ENCODE results near the gene PCBP3. TPM values are rescaled to one million over a fixed set of nuclear protein-coding genes. Genes with fewer than 3 reads are reported as not detected.

PCBP3 gene
- total RNA-seq, 1 donor from 2014 or later = not detected

DNA sequence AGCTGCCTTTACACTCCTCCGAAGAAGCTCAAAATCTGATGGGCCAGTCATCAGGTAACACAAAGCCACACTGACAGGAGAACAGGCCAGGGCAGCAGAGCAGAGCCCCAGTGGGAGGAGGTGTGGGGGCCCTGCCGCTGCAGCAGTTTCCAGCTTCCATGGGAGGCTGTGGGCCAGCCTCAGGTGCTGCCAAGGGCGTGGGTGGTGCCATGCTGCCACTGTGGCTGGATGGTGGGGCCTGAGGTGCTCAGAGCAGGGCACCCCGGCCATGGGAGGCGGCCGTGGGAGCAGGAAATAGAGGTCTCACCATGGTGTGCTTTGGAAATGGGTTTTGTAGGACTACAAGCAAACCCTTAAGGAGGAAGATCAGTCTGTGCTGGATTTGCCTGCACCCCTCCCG, 287.3 kb downstream of the PCBP3 start:
- no peak for DNase-seq (ENCODE audit: low read depth)

DNA sequence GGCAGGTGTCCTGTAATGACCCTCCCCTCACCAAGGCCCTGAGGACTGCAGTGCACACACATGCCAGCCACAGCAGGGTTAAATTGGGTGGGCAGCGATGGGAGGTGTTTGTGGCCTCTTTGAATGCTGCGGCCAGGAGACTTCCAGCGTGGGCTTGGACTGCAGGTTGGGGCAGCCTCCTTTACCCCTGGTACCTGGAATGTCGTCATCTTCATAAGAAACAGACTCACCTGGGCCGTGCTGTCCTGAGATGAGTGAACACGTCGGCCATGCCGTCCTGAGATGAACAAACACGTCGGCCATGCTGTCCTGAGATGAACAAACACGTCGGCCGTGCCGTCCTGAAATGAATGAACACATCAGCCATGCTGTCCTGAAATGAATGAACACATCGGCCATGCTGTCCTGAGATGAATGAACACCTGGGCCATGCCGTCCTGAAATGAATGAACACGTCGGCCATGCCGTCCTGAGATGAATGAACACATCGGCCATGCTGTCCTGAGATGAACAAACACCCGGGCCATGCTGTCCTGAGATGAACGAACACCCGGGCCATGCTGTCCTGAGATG, 288.0 kb downstream of the PCBP3 start:
- no peak overlapping the region for H3K4me3 ChIP-seq (ENCODE audit: low read depth, low read length)
- no peak for DNase-seq (ENCODE audit: low read depth)
- TF ChIP-seq, protein P1, sequence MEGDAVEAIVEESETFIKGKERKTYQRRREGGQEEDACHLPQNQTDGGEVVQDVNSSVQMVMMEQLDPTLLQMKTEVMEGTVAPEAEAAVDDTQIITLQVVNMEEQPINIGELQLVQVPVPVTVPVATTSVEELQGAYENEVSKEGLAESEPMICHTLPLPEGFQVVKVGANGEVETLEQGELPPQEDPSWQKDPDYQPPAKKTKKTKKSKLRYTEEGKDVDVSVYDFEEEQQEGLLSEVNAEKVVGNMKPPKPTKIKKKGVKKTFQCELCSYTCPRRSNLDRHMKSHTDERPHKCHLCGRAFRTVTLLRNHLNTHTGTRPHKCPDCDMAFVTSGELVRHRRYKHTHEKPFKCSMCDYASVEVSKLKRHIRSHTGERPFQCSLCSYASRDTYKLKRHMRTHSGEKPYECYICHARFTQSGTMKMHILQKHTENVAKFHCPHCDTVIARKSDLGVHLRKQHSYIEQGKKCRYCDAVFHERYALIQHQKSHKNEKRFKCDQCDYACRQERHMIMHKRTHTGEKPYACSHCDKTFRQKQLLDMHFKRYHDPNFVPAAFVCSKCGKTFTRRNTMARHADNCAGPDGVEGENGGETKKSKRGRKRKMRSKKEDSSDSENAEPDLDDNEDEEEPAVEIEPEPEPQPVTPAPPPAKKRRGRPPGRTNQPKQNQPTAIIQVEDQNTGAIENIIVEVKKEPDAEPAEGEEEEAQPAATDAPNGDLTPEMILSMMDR (conservative IDR thresholded peaks at IDR 0.05; ENCODE audit: low read depth, low read length) = no peak

More for the DNA sequence above, 287.3 kb downstream of the PCBP3 start:
- H3K4me3 ChIP-seq (ENCODE audit: low read depth, low read length) = no peak overlapping the region
- TF ChIP-seq, protein P1 (conservative IDR thresholded peaks at IDR 0.05; ENCODE audit: low read depth, low read length) = no peak

DNA sequence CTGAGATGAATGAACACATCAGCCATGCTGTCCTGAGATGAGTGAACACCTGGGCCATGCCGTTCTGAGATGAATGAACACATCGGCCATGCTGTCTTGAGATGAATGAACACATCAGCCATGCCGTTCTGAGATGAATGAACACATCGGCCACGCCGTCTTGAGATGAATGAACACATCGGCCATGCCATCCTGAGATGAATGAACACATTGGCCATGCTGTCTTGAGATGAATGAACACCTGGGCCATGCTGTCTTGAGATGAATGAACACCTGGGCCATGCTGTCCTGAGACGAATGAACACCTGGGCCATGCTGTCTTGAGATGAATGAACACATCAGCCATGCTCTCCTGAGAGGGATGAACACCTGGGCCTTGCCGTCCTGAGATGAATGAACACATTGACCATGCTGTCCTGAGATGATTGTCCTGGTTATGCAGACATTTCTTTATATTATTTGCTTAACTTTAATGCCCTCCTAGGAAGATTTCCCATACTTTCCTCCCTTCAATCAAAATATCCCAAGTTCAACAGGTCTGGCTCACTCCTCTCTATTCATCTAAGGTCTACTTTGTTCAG, 289.5 kb downstream of the PCBP3 start:
- no peak for DNase-seq (ENCODE audit: low read depth)
- TF ChIP-seq, protein P1 (conservative IDR thresholded peaks at IDR 0.05; ENCODE audit: low read depth, low read length) = no peak
- no peak overlapping the region for H3K4me3 ChIP-seq (ENCODE audit: low read depth, low read length)

- TF ChIP-seq, protein P1 (conservative IDR thresholded peaks at IDR 0.05; ENCODE audit: low read depth, low read length) = no peak
- H3K4me3 ChIP-seq (ENCODE audit: low read depth, low read length) = no peak overlapping the region
- no peak for DNase-seq (ENCODE audit: low read depth)
Measured at GRCh38 chr21:45934085-45934484, 290.6 kb downstream of the PCBP3 start.

- DNase-seq (ENCODE audit: low read depth) = no peak
- H3K4me3 ChIP-seq (ENCODE audit: low read depth, low read length) = no peak overlapping the region
- TF ChIP-seq, protein P1 (conservative IDR thresholded peaks at IDR 0.05; ENCODE audit: low read depth, low read length) = no peak
Measured at GRCh38 chr21:45934554-45934953, 291.0 kb downstream of the PCBP3 start.

GRCh38 chr21:45935628-45936027, 292.1 kb downstream of the PCBP3 start:
- TF ChIP-seq, protein P1 (conservative IDR thresholded peaks at IDR 0.05; ENCODE audit: low read depth, low read length) = no peak
- DNase-seq (ENCODE audit: low read depth) = no peak
- H3K4me3 ChIP-seq (ENCODE audit: low read depth, low read length) = no peak overlapping the region
